Liver (tissue), 9 donors: ENCODE data around the gene MARCHF11. TPM values are rescaled to one million over a fixed set of nuclear protein-coding genes. Genes with fewer than 3 reads are reported as not detected.

Experiments used
- DNase-seq: peaks from one replicate; pipeline ENCODE4 v3.0.0-alpha.2; 2017; ENCODE audit warnings: low spot score
- H3K27ac ChIP-seq, 2 donors: one replicate each; pipeline ENCODE4 v1.7.0; 2013; ENCODE audit warnings: inconsistent platforms in 2 of 2, low read length in 2 of 2, control low read depth in 1 of 2, low read depth in 1 of 2, mild to moderate bottlenecking in 1 of 2
- H3K27me3 ChIP-seq, 4 donors: one replicate each; pipeline versions ENCODE4 v1.6.1 to v1.7.0; 2013; ENCODE audit warnings: low read length in 3 of 4, inconsistent platforms in 1 of 4, mild to moderate bottlenecking in 1 of 4, moderate library complexity in 1 of 4; ENCODE audit not compliant: control insufficient read depth in 4 of 4, insufficient read depth in 4 of 4
- H3K36me3 ChIP-seq, 4 donors: one replicate each; pipeline versions ENCODE4 v1.6.1 to v1.7.0; 2013; ENCODE audit warnings: low read length in 3 of 4, mild to moderate bottlenecking in 3 of 4, low read depth in 1 of 4, moderate library complexity in 1 of 4; ENCODE audit not compliant: control insufficient read depth in 4 of 4, insufficient read depth in 3 of 4
- H3K4me1 ChIP-seq, 4 donors: one replicate each; pipeline versions ENCODE4 v1.6.1 to v1.7.0; 2013; ENCODE audit warnings: low read length in 3 of 4, mild to moderate bottlenecking in 3 of 4, moderate library complexity in 1 of 4; ENCODE audit not compliant: control insufficient read depth in 4 of 4, insufficient read depth in 4 of 4
- H3K4me3 ChIP-seq, 3 donors: one replicate each; pipeline versions ENCODE4 v1.6.1 to v1.7.0; 2013; ENCODE audit warnings: low read length in 3 of 3, control low read depth in 1 of 3, low read depth in 1 of 3, mild to moderate bottlenecking in 1 of 3
- H3K9ac ChIP-seq, 2 donors: one replicate each; pipeline ENCODE4 v1.7.0; 2013; ENCODE audit warnings: low read length in 2 of 2, mild to moderate bottlenecking in 2 of 2, moderate library complexity in 2 of 2, control low read depth in 1 of 2, low read depth in 1 of 2
- H3K9me3 ChIP-seq, 4 donors: one replicate each; pipeline versions ENCODE4 v1.6.1 to v1.7.0; 2013; ENCODE audit warnings: low read length in 3 of 4; ENCODE audit not compliant: control insufficient read depth in 4 of 4
- ATF3 ChIP-seq: IDR thresholded peaks from 2 replicates; pipeline ENCODE4 v1.6.1; 2016; ENCODE audit warnings: antibody characterized with exemption
- CTCF ChIP-seq: fragments of 150-350 bp; IDR thresholded peaks from 2 replicates; pipeline ENCODE4 v1.5.1; 2017; ENCODE audit warnings: improper control_type of control experiment, low read depth, low read length; ENCODE audit not compliant: missing input control
- EGR1 ChIP-seq, 2 donors: IDR thresholded peaks; 2 replicates each; pipeline ENCODE4 v1.6.1; 2016 to 2018; ENCODE audit warnings: antibody characterized with exemption in 2 of 2, low read depth in 2 of 2
- FOXA1 ChIP-seq: IDR thresholded peaks from 2 replicates; pipeline ENCODE4 v1.6.1; 2016; ENCODE audit warnings: antibody characterized with exemption
- FOXA2 ChIP-seq: IDR thresholded peaks from 2 replicates; pipeline ENCODE4 v1.6.1; 2016; ENCODE audit warnings: antibody characterized with exemption
- GABPA ChIP-seq, 2 donors: IDR thresholded peaks in 1 of 2; conservative IDR thresholded peaks in 1 of 2; 2 replicates each; pipeline ENCODE4 v1.6.1; 2016; ENCODE audit warnings: antibody characterized with exemption in 2 of 2, mild to moderate bottlenecking in 1 of 2, moderate library complexity in 1 of 2
- HNF4A ChIP-seq, 2 donors: conservative IDR thresholded peaks; 2 replicates each; pipeline ENCODE4 v1.6.1; 2016; ENCODE audit warnings: antibody characterized with exemption in 2 of 2, mild to moderate bottlenecking in 2 of 2
- JUND ChIP-seq, 2 donors: IDR thresholded peaks; 2 replicates each; pipeline ENCODE4 v1.6.1; 2016; ENCODE audit warnings: antibody characterized with exemption in 2 of 2
- MAX ChIP-seq: IDR thresholded peaks from 2 replicates; pipeline ENCODE4 v1.6.1; 2016; ENCODE audit warnings: antibody characterized with exemption
- NR2F2 ChIP-seq: IDR thresholded peaks from 2 replicates; pipeline ENCODE4 v1.6.1; 2016; ENCODE audit warnings: antibody characterized with exemption
- RAD21 ChIP-seq, 2 donors: IDR thresholded peaks; 2 replicates each; pipeline ENCODE4 v1.6.1; 2016; ENCODE audit warnings: antibody characterized with exemption in 2 of 2, mild to moderate bottlenecking in 2 of 2
- RXRA ChIP-seq, 2 donors: IDR thresholded peaks; 2 replicates each; pipeline ENCODE4 v1.6.1; 2017 to 2018; ENCODE audit warnings: antibody characterized with exemption in 2 of 2, mild to moderate bottlenecking in 1 of 2
- SP1 ChIP-seq: IDR thresholded peaks from 2 replicates; pipeline ENCODE4 v1.6.1; 2018; ENCODE audit warnings: antibody characterized with exemption, mild to moderate bottlenecking
- TAF1 ChIP-seq: conservative IDR thresholded peaks from 2 replicates; pipeline ENCODE4 v1.6.1; 2016; ENCODE audit warnings: antibody characterized with exemption, mild to moderate bottlenecking
- YY1 ChIP-seq: IDR thresholded peaks from 2 replicates; pipeline ENCODE4 v1.6.1; 2016; ENCODE audit warnings: antibody characterized with exemption, mild to moderate bottlenecking
- WGBS: extraction: QIAGEN DNeasy Blood & Tissue Kit; methylation state at CpG from one replicate; pipeline ENCODE4 v1.1.7; 2013; 5-methylcytosine and 5-hydroxymethylcytosine counted together
- polyA plus RNA-seq, 2 donors: library from polyadenylated mRNA; stranded (reverse) in 1 of 2; unstranded in 1 of 2; fragments of 200-250 nt in 1 of 2; fragments of >200 nt in 1 of 2; fragmentation: Nextera tagmentation in 1 of 2; extraction: Ambion mirVana in 1 of 2; gene quantifications; one replicate each; pipeline versions ENCODE4 v1.2.1 to v1.2.3, GENCODE V29; 2013 to 2015
- total RNA-seq, 2 donors: library from RNA; depleted of rRNA; stranded (reverse); fragments of >200 nt; gene quantifications; one replicate each; pipeline ENCODE4 v1.2.3, GENCODE V29; 2014
- TF ChIP-seq, protein P1 (sequence below): IDR thresholded peaks from 2 replicates; pipeline ENCODE4 v1.6.1; 2016; ENCODE audit warnings: antibody characterized with exemption
- TF ChIP-seq, protein P2 (sequence below): IDR thresholded peaks from 2 replicates; pipeline ENCODE4 v1.6.1; 2016; ENCODE audit warnings: antibody characterized with exemption, mild to moderate bottlenecking
- donor health status: healthy.
- donor health status: healthy.
- donor health status: healthy.
- donor health status: healthy.
- donor health status: healthy.

The MARCHF11 gene
- total and polyA plus RNA-seq, 4 donors = 0.05 TPM; not detected in 3

DNA sequence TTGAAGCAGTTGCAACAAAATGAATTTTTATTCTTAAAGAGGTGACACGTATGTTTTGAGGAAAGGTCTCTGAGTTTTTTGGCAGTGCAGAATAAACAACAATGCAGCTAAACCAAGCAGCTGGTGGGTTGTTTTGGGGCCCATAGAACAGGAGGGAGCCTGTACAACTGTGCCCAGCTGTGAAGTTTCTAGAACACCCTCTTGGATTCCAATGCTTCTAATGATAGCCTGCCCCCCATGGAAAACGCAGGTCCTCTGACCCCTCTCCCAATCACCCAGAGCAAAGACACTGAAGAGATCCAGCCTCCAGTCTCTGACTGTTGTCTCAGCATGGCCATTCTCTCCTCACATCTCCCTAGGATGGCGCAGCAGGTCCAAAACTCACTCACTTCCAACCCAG lies 150.9 kb downstream of the MARCHF11 start:
- no peak overlapping the region for H3K4me3 ChIP-seq
- H3K27ac ChIP-seq = no peak overlapping the region
- H3K27me3 ChIP-seq = no peaks in the 10 kb centered on the region
- 77% methylated on average over 3 of the region's 3 CpGs for WGBS
- DNase-seq = no peak
- H3K9me3 ChIP-seq = no peaks in the 10 kb centered on the region
- no peak for TF ChIP-seq JUND (IDR thresholded peaks at IDR 0.05)
- no peak for TF ChIP-seq NR2F2
- no peak for TF ChIP-seq FOXA1
- TF ChIP-seq MAX = no peak
- TF ChIP-seq HNF4A (conservative IDR thresholded peaks at IDR 0.05) = no peak
- no peak for TF ChIP-seq FOXA2
- no peak for TF ChIP-seq ATF3
- no peak for TF ChIP-seq SP1
- no peak for TF ChIP-seq GABPA (IDR thresholded peaks at IDR 0.05 in 1 of 2, conservative IDR thresholded peaks at IDR 0.05 in 1 of 2)
- H3K9ac ChIP-seq = no peak overlapping the region
- no peaks in the 10 kb centered on the region for H3K36me3 ChIP-seq
- H3K4me1 ChIP-seq = no peaks in the 10 kb centered on the region

GRCh38 chr5:16025681-16026080 lies 153.9 kb downstream of the MARCHF11 start:
- H3K27me3 ChIP-seq = no peaks in the 10 kb centered on the region
- no peaks in the 10 kb centered on the region for H3K4me1 ChIP-seq
- no peaks in the 10 kb centered on the region for H3K9me3 ChIP-seq
- DNase-seq = no peak
- TF ChIP-seq JUND (IDR thresholded peaks at IDR 0.05) = no peak
- TF ChIP-seq, protein P1, sequence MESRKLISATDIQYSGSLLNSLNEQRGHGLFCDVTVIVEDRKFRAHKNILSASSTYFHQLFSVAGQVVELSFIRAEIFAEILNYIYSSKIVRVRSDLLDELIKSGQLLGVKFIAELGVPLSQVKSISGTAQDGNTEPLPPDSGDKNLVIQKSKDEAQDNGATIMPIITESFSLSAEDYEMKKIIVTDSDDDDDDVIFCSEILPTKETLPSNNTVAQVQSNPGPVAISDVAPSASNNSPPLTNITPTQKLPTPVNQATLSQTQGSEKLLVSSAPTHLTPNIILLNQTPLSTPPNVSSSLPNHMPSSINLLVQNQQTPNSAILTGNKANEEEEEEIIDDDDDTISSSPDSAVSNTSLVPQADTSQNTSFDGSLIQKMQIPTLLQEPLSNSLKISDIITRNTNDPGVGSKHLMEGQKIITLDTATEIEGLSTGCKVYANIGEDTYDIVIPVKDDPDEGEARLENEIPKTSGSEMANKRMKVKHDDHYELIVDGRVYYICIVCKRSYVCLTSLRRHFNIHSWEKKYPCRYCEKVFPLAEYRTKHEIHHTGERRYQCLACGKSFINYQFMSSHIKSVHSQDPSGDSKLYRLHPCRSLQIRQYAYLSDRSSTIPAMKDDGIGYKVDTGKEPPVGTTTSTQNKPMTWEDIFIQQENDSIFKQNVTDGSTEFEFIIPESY = no peak
- no peak for TF ChIP-seq EGR1 (IDR thresholded peaks at IDR 0.05; ENCODE audit: low read depth in 2 of 2)
- TF ChIP-seq TAF1 = no peak
- TF ChIP-seq NR2F2 = no peak
- no peak for TF ChIP-seq FOXA1
- no peak for TF ChIP-seq YY1
- TF ChIP-seq, protein P2, sequence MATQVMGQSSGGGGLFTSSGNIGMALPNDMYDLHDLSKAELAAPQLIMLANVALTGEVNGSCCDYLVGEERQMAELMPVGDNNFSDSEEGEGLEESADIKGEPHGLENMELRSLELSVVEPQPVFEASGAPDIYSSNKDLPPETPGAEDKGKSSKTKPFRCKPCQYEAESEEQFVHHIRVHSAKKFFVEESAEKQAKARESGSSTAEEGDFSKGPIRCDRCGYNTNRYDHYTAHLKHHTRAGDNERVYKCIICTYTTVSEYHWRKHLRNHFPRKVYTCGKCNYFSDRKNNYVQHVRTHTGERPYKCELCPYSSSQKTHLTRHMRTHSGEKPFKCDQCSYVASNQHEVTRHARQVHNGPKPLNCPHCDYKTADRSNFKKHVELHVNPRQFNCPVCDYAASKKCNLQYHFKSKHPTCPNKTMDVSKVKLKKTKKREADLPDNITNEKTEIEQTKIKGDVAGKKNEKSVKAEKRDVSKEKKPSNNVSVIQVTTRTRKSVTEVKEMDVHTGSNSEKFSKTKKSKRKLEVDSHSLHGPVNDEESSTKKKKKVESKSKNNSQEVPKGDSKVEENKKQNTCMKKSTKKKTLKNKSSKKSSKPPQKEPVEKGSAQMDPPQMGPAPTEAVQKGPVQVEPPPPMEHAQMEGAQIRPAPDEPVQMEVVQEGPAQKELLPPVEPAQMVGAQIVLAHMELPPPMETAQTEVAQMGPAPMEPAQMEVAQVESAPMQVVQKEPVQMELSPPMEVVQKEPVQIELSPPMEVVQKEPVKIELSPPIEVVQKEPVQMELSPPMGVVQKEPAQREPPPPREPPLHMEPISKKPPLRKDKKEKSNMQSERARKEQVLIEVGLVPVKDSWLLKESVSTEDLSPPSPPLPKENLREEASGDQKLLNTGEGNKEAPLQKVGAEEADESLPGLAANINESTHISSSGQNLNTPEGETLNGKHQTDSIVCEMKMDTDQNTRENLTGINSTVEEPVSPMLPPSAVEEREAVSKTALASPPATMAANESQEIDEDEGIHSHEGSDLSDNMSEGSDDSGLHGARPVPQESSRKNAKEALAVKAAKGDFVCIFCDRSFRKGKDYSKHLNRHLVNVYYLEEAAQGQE = no peak
- TF ChIP-seq FOXA2 = no peak
- no peak for TF ChIP-seq MAX
- TF ChIP-seq CTCF = no peak
- TF ChIP-seq RXRA (IDR thresholded peaks at IDR 0.05) = no peak
- TF ChIP-seq RAD21 (IDR thresholded peaks at IDR 0.05) = no peak
- H3K36me3 ChIP-seq = no peaks in the 10 kb centered on the region
- no peak overlapping the region for H3K9ac ChIP-seq
- H3K4me3 ChIP-seq = no peak overlapping the region
- H3K27ac ChIP-seq = no peak overlapping the region
